Tibial artery (tissue), 4 donors: Measurements from ENCODE around the gene NUDT8.

Source experiments
- DNase-seq, 2 donors: peaks; one replicate each; pipeline ENCODE4 v3.0.0-alpha.2; 2019
- H3K27ac ChIP-seq, 2 donors: fragments of 200-600 bp; sonication (generic) in 1 of 2; 1 replicate in 1 of 2; 2 replicates in 1 of 2; pipeline ENCODE4 v1.5.1; 2018 to 2019; ENCODE audit warnings: mild to moderate bottlenecking in 1 of 2
- H3K27me3 ChIP-seq, 2 donors: fragments of 200-600 bp; sonication (generic) in 1 of 2; one replicate each; pipeline versions ENCODE4 v1.5.1 to v1.6.0; 2016 to 2019
- H3K36me3 ChIP-seq, 3 donors: fragments of 200-600 bp; sonication (generic) in 2 of 3; one replicate each; pipeline ENCODE4 v1.5.1; 2016 to 2019; ENCODE audit warnings: mild to moderate bottlenecking in 2 of 3
- H3K4me1 ChIP-seq, 4 donors: fragments of 200-600 bp; sonication (generic) in 2 of 4; 1 replicate in 3 of 4; 2 replicates in 1 of 4; pipeline ENCODE4 v1.5.1; 2016 to 2019
- H3K4me3 ChIP-seq, 2 donors: fragments of 200-600 bp; sonication (generic) in 1 of 2; 1 replicate in 1 of 2; 2 replicates in 1 of 2; pipeline ENCODE4 v1.5.1; 2018 to 2019; ENCODE audit warnings: mild to moderate bottlenecking in 2 of 2
- H3K9me3 ChIP-seq, 3 donors: fragments of 200-600 bp; sonication (generic) in 1 of 3; one replicate each; pipeline ENCODE4 v1.5.1; 2016 to 2019
- CTCF ChIP-seq, 2 experiments: fragments of 200-600 bp in 1 of 2; fragments of 450-650 bp in 1 of 2; IDR thresholded peaks; one replicate each; pipeline ENCODE4 v1.5.1; 2017 to 2019; ENCODE audit warnings: antibody characterized with exemption in 2 of 2, mild to moderate bottlenecking in 1 of 2, moderate library complexity in 1 of 2
- intact Hi-C: fragments of 100-400 bp; cut with DNase I; formaldehyde crosslinking; loops from one replicate; pipeline ENCODE4 v1.15.0; 2023; ENCODE audit warnings: low total_unique reads

Gene NUDT8

GRCh38 chr11:67636962-67637361 is 7.2 kb upstream of the NUDT8 start:
- Histone ChIP-seq H3K27ac (no peak overlapping the region), H3K4me1 (no peaks in the 10 kb centered on the region), H3K36me3 (no peaks in the 10 kb centered on the region), H3K9me3 (no peaks in the 10 kb centered on the region), H3K27me3 (peaks cover 0 to 40% of the 10 kb centered on the region in 2 donors), H3K4me3 (no peak overlapping the region)
- no peak for TF ChIP-seq CTCF (IDR thresholded peaks at IDR 0.05)
- DNase-seq = no peak
- intact Hi-C loops = no loop called here

DNA sequence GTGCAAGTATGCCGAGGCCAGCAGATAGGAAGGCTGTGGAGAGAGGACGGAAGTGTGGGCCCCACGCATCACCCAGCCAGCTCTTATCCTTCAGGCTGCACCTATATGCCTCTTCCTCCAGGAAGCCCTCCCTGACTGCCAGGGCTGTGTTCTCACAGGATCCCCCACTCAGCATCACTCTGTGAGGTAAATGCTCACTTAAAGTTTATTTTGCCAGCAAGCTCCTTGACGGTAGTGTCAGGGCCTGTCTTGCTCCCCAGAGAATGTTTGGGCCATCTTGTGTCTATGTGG is 5.4 kb upstream of the NUDT8 start:
- no peak for DNase-seq
- Histone ChIP-seq H3K27me3 (peaks cover 0 to 25% of the 10 kb centered on the region in 2 donors), H3K36me3 (no peaks in the 10 kb centered on the region), H3K27ac (no peak overlapping the region), H3K9me3 (no peaks in the 10 kb centered on the region), H3K4me1 (peaks cover 0 to 11% (median 7%) of the 10 kb centered on the region in 4 donors), H3K4me3 (no peak overlapping the region)
- intact Hi-C loops = no loop called here
- no peak for TF ChIP-seq CTCF (IDR thresholded peaks at IDR 0.05)

DNA sequence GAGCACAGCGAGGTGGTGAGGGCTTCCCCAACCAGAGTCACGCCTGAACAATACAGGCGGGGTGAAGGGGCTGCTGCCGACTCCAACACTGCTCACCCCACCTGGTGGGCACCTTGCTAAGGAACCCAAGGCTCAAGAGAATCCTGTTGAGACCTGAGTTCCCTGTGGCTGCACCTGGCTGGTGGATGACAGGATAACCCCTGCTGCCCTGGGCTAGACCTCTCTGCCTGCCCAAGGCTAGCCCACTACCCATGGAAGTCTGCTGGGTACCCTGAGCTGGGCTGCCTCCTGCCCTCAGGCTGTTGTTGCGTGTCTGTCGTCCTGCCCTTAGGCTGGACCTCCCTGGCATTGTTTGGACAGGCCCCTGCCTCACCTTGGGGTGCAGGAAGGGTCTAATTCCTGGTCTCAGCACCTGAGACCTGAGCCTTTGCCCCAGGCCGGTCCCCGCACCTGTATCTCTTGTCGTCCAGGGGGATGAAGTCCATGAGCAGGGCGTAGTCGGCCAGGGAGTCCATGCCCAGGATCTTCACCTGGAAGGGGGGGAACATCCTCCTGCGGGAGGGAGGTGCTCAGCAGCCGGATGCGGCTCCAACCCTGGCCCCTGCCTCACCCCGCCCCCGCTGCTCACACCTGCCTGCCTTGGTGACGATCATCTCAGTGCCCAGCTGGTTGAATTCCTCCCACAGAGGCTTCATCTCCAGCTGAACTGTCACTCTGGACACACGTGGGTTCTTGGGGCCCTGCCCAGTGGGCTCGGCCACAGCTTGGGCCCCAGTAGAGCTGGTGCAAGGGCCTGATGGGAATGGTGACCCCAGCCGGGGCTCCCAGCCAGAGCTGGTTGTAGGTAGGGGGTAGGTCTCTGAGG is 4.9 kb upstream of the NUDT8 start:
- H3K27ac ChIP-seq = no peak overlapping the region
- no peaks in the 10 kb centered on the region for H3K9me3 ChIP-seq
- H3K4me1 ChIP-seq = peaks cover 0 to 12% (median 7%) of the 10 kb centered on the region in 4 donors
- peaks cover 0 to 19% of the 10 kb centered on the region in 2 donors for H3K27me3 ChIP-seq
- intact Hi-C loops = no loop called here
- no peak for TF ChIP-seq CTCF (IDR thresholded peaks at IDR 0.05)
- DNase-seq = no peak
- H3K4me3 ChIP-seq = no peak overlapping the region
- H3K36me3 ChIP-seq = no peaks in the 10 kb centered on the region

DNA sequence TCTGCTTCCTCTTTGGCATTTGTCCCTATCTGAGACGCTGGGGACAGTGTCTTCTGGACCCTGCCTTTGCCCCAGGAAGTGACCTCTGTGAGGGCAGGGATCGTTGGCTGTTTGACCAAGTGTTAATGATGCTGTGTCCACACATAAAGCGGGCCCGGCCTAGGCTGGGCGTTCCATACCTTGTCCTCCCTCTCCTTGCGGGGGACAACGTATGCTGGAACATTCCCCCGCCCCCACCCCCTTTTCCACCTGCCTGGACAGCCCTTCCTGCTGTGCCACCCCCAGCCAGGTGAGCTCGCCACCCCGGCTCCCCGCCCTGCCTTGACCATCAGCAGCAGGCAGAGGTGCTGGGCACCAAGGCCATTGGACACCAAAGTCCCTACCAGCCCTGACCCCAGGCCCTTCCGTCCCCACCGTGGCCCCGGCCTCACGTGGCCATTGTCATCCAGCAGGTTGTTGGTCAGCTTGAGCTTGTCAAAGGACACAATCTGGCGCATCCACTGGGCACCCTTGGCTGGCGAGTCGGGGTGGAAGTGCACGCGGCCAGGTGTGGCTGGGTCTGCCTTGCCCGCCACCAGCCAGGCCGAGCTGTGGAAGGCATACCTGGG is 4.1 kb upstream of the NUDT8 start:
- Histone ChIP-seq H3K9me3 (no peaks in the 10 kb centered on the region), H3K27ac (no peak overlapping the region), H3K27me3 (peaks cover 0 to 12% of the 10 kb centered on the region in 2 donors), H3K4me1 (peaks cover 6 to 19% (median 12%) of the 10 kb centered on the region in 4 donors), H3K36me3 (no peaks in the 10 kb centered on the region), H3K4me3 (no peak overlapping the region)
- DNase-seq = no peak
- no peak for TF ChIP-seq CTCF (IDR thresholded peaks at IDR 0.05)
- intact Hi-C loops = no loop called here

DNA sequence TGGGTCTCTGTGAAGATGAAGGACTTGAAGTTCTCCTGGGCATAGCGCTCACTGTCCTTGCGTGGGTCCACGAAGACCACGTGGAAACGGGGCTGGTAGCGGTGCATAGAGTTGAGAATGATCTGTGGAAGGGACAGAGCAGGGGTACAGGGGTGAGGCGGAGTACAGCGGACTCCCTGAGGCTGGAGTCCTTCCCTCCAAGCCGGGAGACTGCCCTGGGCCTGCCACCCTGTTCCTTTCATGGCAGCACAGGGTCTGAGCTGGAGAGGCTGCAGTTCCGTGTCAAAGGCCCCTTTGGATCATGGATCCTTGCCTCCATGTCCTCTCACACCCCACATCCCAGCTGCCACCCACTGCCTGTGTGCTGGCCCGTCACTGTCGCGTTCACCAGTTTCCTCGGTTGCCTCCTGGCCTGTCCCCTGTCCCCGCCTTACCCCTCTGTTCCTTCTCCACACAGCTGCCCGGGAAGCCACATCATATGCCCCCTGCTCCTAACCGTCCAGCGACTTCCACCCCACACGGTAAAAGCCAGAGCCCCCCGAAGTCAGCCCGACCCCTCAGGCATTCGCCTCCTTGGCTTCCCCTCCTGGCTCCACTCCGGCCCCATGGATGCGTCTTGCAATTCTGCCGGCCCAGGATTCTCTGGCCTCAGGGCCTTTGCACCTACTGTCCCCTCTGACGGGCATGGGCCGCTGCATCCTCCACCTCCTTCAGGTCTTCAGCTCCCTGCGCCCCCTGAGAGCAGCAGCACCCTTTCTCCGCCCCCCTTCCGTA is 3.4 kb upstream of the NUDT8 start:
- no peaks in the 10 kb centered on the region for H3K36me3 ChIP-seq
- intact Hi-C loops = no loop called here
- H3K4me3 ChIP-seq = no peak overlapping the region
- no peak for TF ChIP-seq CTCF (IDR thresholded peaks at IDR 0.05)
- H3K9me3 ChIP-seq = no peaks in the 10 kb centered on the region
- peaks cover 6 to 24% (median 15%) of the 10 kb centered on the region in 4 donors for H3K4me1 ChIP-seq
- H3K27me3 ChIP-seq = peaks cover 0 to 12% of the 10 kb centered on the region in 2 donors
- H3K27ac ChIP-seq = no peak overlapping the region
- DNase-seq = no peak
